Prostate gland (tissue), 2 donors: ENCODE data around the gene NKX2-2. TPM values are rescaled to one million over a fixed set of nuclear protein-coding genes. Genes with fewer than 3 reads are reported as not detected.

Experiments used
- DNase-seq: peaks from one replicate; pipeline ENCODE4 v3.0.0-alpha.2; 2019; ENCODE audit warnings: low spot score
- H3K27ac ChIP-seq, 2 donors: fragments of 200-600 bp; sonication (generic); 2 replicates each; pipeline ENCODE4 v1.5.1; 2017 to 2019
- H3K27me3 ChIP-seq: fragments of 200-600 bp; sonication (generic); replicated peaks from 2 replicates; pipeline ENCODE4 v1.5.1; 2019; ENCODE audit not compliant: insufficient read depth
- H3K36me3 ChIP-seq, 2 donors: fragments of 200-600 bp; sonication (generic); 1 replicate in 1 of 2; 2 replicates in 1 of 2; pipeline versions ENCODE4 v1.5.1 to v1.8.1; 2017 to 2019
- H3K4me1 ChIP-seq: fragments of 200-600 bp; sonication (generic); replicated peaks from 2 replicates; pipeline ENCODE4 v1.5.1; 2019
- H3K4me3 ChIP-seq, 2 donors: fragments of 200-600 bp; sonication (generic); 2 replicates each; pipeline ENCODE4 v1.5.1; 2017 to 2019
- H3K9me3 ChIP-seq: fragments of 200-600 bp; sonication (generic); 2 replicates; pipeline ENCODE4 v1.5.1; 2017
- CTCF ChIP-seq, 4 experiments: fragments of 200-600 bp in 2 of 4; fragments of 450-650 bp in 2 of 4; sonication (generic) in 2 of 4; IDR thresholded peaks; 1 replicate in 3 of 4; 2 replicates in 1 of 4; pipeline ENCODE4 v1.5.1; 2016 to 2019; ENCODE audit warnings: antibody characterized with exemption in 4 of 4, mild to moderate bottlenecking in 2 of 4, moderate library complexity in 2 of 4
- POLR2A ChIP-seq: fragments of 450-650 bp; IDR thresholded peaks from one replicate; pipeline ENCODE4 v1.6.1; 2016; ENCODE audit warnings: antibody characterized with exemption, mild to moderate bottlenecking
- POLR2AphosphoS5 ChIP-seq: sonication (generic); formaldehyde crosslinking; IDR thresholded peaks from one replicate; pipeline ENCODE4 v1.6.1; 2017; ENCODE audit warnings: antibody characterized with exemption
- WGBS: methylation state at CpG from one replicate; pipeline ENCODE4 v1.1.5; 2018; 5-methylcytosine and 5-hydroxymethylcytosine counted together
- intact Hi-C: fragments of 100-400 bp; cut with DNase I; formaldehyde crosslinking; loops from one replicate; pipeline ENCODE4 v1.14.2; 2022
- total RNA-seq, 2 donors: library from RNA; depleted of rRNA; stranded (reverse); fragments of >200 nt; gene quantifications; one replicate each; pipeline ENCODE4 v1.1.0, GENCODE V29; 2016

The NKX2-2 gene
- total RNA-seq, 2 donors from 2014 or later, result 0.14 TPM; not detected in 1

GRCh38 chr20:21511850-21512633 lies 1.8 kb downstream of the NKX2-2 start:
- no peak for TF ChIP-seq POLR2AphosphoS5
- TF ChIP-seq POLR2A, result no peak
- no peak for TF ChIP-seq CTCF (IDR thresholded peaks at IDR 0.05)
- intact Hi-C loops, result no loop called here
- Histone ChIP-seq H3K27me3 (peaks cover 66% of the 10 kb centered on the region), H3K9me3 (no peaks in the 10 kb centered on the region), H3K27ac (no peak overlapping the region), H3K4me1 (no peaks in the 10 kb centered on the region), H3K4me3 (no peak overlapping the region), H3K36me3 (no peaks in the 10 kb centered on the region)
- WGBS, result 5% methylated on average over 68 of the region's 76 CpGs
- DNase-seq, result no peak

GRCh38 chr20:21511485-21511849 lies 2.4 kb downstream of the NKX2-2 start:
- H3K27ac ChIP-seq, result no peak overlapping the region
- peaks cover 64% of the 10 kb centered on the region for H3K27me3 ChIP-seq
- WGBS, result 40% methylated on average over 18 of the region's 18 CpGs
- intact Hi-C loops, result no loop called here
- no peaks in the 10 kb centered on the region for H3K4me1 ChIP-seq
- H3K9me3 ChIP-seq, result no peaks in the 10 kb centered on the region
- TF ChIP-seq POLR2AphosphoS5, result no peak
- no peak for TF ChIP-seq CTCF (IDR thresholded peaks at IDR 0.05)
- no peak for TF ChIP-seq POLR2A
- no peaks in the 10 kb centered on the region for H3K36me3 ChIP-seq
- DNase-seq, result no peak
- no peak overlapping the region for H3K4me3 ChIP-seq

GRCh38 chr20:21510414-21511384 lies 3.2 kb downstream of the NKX2-2 start:
- Histone ChIP-seq H3K27ac (no peak overlapping the region), H3K4me3 (peak overlapping the region in 1 of 2 donors; percentile 6), H3K27me3 (peaks cover 60% of the 10 kb centered on the region), H3K4me1 (peaks cover 7% of the 10 kb centered on the region), H3K36me3 (no peaks in the 10 kb centered on the region), H3K9me3 (no peaks in the 10 kb centered on the region)
- no peak for DNase-seq
- WGBS, result 20% methylated on average over 61 of the region's 62 CpGs
- TF ChIP-seq POLR2AphosphoS5 (no peak), CTCF (IDR thresholded peaks at IDR 0.05) (no peak), POLR2A (no peak)
- intact Hi-C loops, result no loop called here

- Histone ChIP-seq H3K27me3 (peaks cover 52% of the 10 kb centered on the region), H3K36me3 (no peaks in the 10 kb centered on the region), H3K9me3 (no peaks in the 10 kb centered on the region), H3K4me1 (peaks cover 12% of the 10 kb centered on the region), H3K4me3 (peak overlapping the region in 1 of 2 donors; percentile 6), H3K27ac (no peak overlapping the region)
- DNase-seq, result no peak
- TF ChIP-seq POLR2AphosphoS5 (no peak), CTCF (IDR thresholded peaks at IDR 0.05) (no peak), POLR2A (no peak)
- intact Hi-C loops, result loop anchor here (10.0 kb wide), 1 partner anchor 675 kb away; no protein-coding TSS in a partner anchor
- WGBS, result 2% methylated on average over 42 of the region's 43 CpGs
Measured at GRCh38 chr20:21509597-21510371, 4.1 kb downstream of the NKX2-2 start.
